ENCODE measurements around the gene ATAD2B. TPM values are rescaled to one million over a fixed set of nuclear protein-coding genes. Genes with fewer than 3 reads are reported as not detected.

The ATAD2B gene
- total and polyA plus RNA-seq, 2 of the 8 experiments (the other 6 are each of a cell fraction or from before 2014, with no cell fraction given), result 3.4 to 16.1 TPM

DNA sequence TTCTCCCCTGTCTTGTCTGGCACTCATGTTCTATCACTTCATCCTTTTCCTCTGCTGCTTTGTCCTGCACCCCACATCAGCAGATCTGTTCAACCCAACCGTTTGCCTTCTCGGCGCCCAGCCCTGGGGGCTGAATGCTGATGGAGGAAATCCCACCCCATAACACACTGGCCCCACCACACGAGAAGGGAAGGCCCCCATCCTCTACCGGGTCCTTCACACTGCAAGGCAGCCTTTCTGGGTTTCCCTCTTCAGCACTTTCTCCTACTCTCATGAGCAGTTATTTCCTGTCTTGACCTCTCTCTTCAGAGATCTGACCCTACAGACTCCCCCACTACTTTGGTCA is 227.4 kb downstream of the ATAD2B start:
- ChIA-PET POLR2A (ENCODE audit: partially characterized antibody) (interaction anchor here (0.9 to 1.2 kb wide), 2 partner anchors 8 to 9 kb away, joined by 3 to 4 read pairs; no protein-coding TSS in a partner anchor), CTCF (ENCODE audit: partially characterized antibody) (interaction anchor here (1.1 to 1.2 kb wide), 2 partner anchors 8 to 76 kb away, joined by 3 to 5 read pairs; no protein-coding TSS in a partner anchor)
- no peak overlapping the region for H3K14ac ChIP-seq (ENCODE audit: insufficient read length)
- H3K27ac ChIP-seq (ENCODE audit: low read depth, low read length), result no peak overlapping the region
- H3K27me3 ChIP-seq (replicated peaks in 1 of 4; ENCODE audit: control insufficient read depth in 3 of 4, extremely low read depth in 1 of 4, insufficient read depth in 3 of 4, low read length in 3 of 4), result no peaks in the 10 kb centered on the region
- no peak overlapping the region for H2BK12ac ChIP-seq (ENCODE audit: low read depth, low read length)
- H3K4me3 ChIP-seq (ENCODE audit: extremely low read depth in 1 of 4, insufficient read depth in 2 of 4, low read depth in 3 of 4, low read length in 4 of 4), result no peak overlapping the region
- no peak overlapping the region for H2AK5ac ChIP-seq (ENCODE audit: low read depth, low read length)
- 89% methylated on average over 5 of the region's 5 CpGs; no CpG with 5 or more reads in 1 of the 2 experiments for WGBS, 2 experiments (ENCODE audit: extremely low coverage in 1 of 2, insufficient coverage in 1 of 2, insufficient read length in 1 of 2, insufficient replicate concordance in 2 of 2, low coverage in 1 of 2, low lambda C conversion rate in 2 of 2, missing lambda C conversion rate in 1 of 2)
- TF ChIP-seq CHD2 (IDR thresholded peaks at IDR 0.05; ENCODE audit: low read length) (no peak), JUND (IDR thresholded peaks at IDR 0.05; ENCODE audit: low read length) (no peak), POLR2AphosphoS5 (IDR thresholded peaks at IDR 0.05; ENCODE audit: low read depth, low read length) (no peak), BRCA1 (IDR thresholded peaks at IDR 0.05; ENCODE audit: low read depth, low read length) (no peak), CEBPB (IDR thresholded peaks at IDR 0.05; ENCODE audit: low read depth, low read length) (no peak), BCL11A (IDR thresholded peaks at IDR 0.05; ENCODE audit: low read depth in 2 of 2, low read length in 2 of 2) (no peak), SAP30 (IDR thresholded peaks at IDR 0.05; ENCODE audit: insufficient read depth, insufficient replicate concordance, low read length) (no peak), CTBP2 (IDR thresholded peaks at IDR 0.05; ENCODE audit: borderline replicate concordance, insufficient read depth, insufficient read length, low read length) (no peak), CBX8 (IDR thresholded peaks at IDR 0.05; ENCODE audit: borderline replicate concordance, low read depth, low read length) (no peak), RFX5 (IDR thresholded peaks at IDR 0.05; ENCODE audit: borderline replicate concordance, low read depth, low read length) (no peak), HDAC2 (IDR thresholded peaks at IDR 0.05; ENCODE audit: borderline replicate concordance in 1 of 2, low read depth in 2 of 2, low read length in 2 of 2) (no peak)
- H3K36me3 ChIP-seq (ENCODE audit: control insufficient read depth in 2 of 4, insufficient read depth in 4 of 4, low read length in 3 of 4), result no peaks in the 10 kb centered on the region
- FAIRE-seq, result no peak
- no peak overlapping the region for H2BK5ac ChIP-seq (ENCODE audit: low read depth, low read length)
- no peak overlapping the region for H2BK15ac ChIP-seq (ENCODE audit: low read length)
- H3K79me2 ChIP-seq (ENCODE audit: control insufficient read depth in 1 of 2, insufficient read depth in 2 of 2, low read length in 2 of 2), result no peaks in the 10 kb centered on the region
- H3K23me2 ChIP-seq (ENCODE audit: low read depth, low read length), result no peaks in the 10 kb centered on the region
- no peak overlapping the region for H3K18ac ChIP-seq (ENCODE audit: extremely low read depth, low read length)
- no peak overlapping the region for H4K5ac ChIP-seq (ENCODE audit: insufficient read length, low read depth, low read length)
- no peak overlapping the region for H4K91ac ChIP-seq (replicated peaks; ENCODE audit: insufficient read length, low read length)
- H4K20me1 ChIP-seq (replicated peaks in 1 of 2; ENCODE audit: control insufficient read depth in 1 of 2, insufficient read depth in 2 of 2, low read length in 2 of 2), result peaks cover 0 to 2% of the 10 kb centered on the region in 2 experiments
- H2BK20ac ChIP-seq (ENCODE audit: low read length), result no peak overlapping the region
- H3K4me2 ChIP-seq (ENCODE audit: insufficient read depth in 1 of 2, low read depth in 2 of 2, low read length in 2 of 2), result no peak overlapping the region
- no peaks in the 10 kb centered on the region; the same call in 1 of the 2 replicates for H3K79me1 ChIP-seq (ENCODE audit: low read depth, low read length)
- H3K9ac ChIP-seq (replicated peaks in 1 of 4; ENCODE audit: extremely low read depth in 1 of 4, low read depth in 3 of 4, low read length in 3 of 4), result no peak overlapping the region
- no peak overlapping the region for H4K8ac ChIP-seq (ENCODE audit: extremely low read depth, insufficient read depth, low read length)
- 0 out of 4 replicates have a peak, but pooled peaks cover 0 to 2% of the 10 kb centered on the region in 2 experiments for H3K9me3 ChIP-seq (ENCODE audit: insufficient read depth in 2 of 2, low read depth in 1 of 2, low read length in 1 of 2)
- DNase-seq (ENCODE audit: low read depth in 1 of 2, low spot score in 2 of 2), result no peak
- H2AFZ ChIP-seq (ENCODE audit: low read length), result no peak overlapping the region
- no peak overlapping the region for H2BK120ac ChIP-seq (replicated peaks; ENCODE audit: low read depth, low read length)
- H3K23ac ChIP-seq (ENCODE audit: insufficient read length), result no peak overlapping the region
- no peak overlapping the region for H3K56ac ChIP-seq (replicated peaks; ENCODE audit: insufficient read length, low read depth, low read length)
- H3K4me1 ChIP-seq (replicated peaks in 1 of 4; ENCODE audit: control insufficient read depth in 3 of 4, insufficient read depth in 4 of 4, low read length in 3 of 4), result peaks cover 0 to 13% (median 4%) of the 10 kb centered on the region in 4 experiments; a peak in 5 of 7 replicates
- H3K4ac ChIP-seq (replicated peaks; ENCODE audit: insufficient read length, low read depth, low read length), result no peak overlapping the region

All from H1 (cell line).